Jurkat, Clone E6-1 (cell line): ENCODE data around the gene PRPF8.
A peak's percentile ranks its signal among the peaks of the same experiment; 100 is the strongest.
"Not testable (repeated sequence)": the region's sequence is repeated elsewhere in the genome, so short reads cannot be mapped to it uniquely, and the experiment has no call there.

Source experiments
- DNase-seq: peaks from one replicate; pipeline ENCODE4 v3.0.0-alpha.2; 2011; ENCODE audit warnings: low read depth, low spot score
- H3K4me3 ChIP-seq: 2 replicates; pipeline ENCODE4 v1.5.1; 2011; ENCODE audit warnings: mild to moderate bottlenecking, low read length, control low read depth, moderate library complexity

PRPF8 gene

GRCh38 chr17:1703063-1703462 lies 18.4 kb upstream of the PRPF8 start:
- H3K4me3 ChIP-seq, result no peak overlapping the region
- DNase-seq, result no peak

- H3K4me3 ChIP-seq, DNase-seq: not testable (repeated sequence)
These were observed 15.2 kb upstream of the PRPF8 start for GRCh38 chr17:1699891-1700290.

GRCh38 chr17:1697681-1698080 lies 13.0 kb upstream of the PRPF8 start:
- no peak overlapping the region for H3K4me3 ChIP-seq
- no peak for DNase-seq

- no peak overlapping the region for H3K4me3 ChIP-seq
- no peak for DNase-seq
These were observed 10.7 kb upstream of the PRPF8 start for GRCh38 chr17:1695365-1695764.

GRCh38 chr17:1693339-1693738 lies 8.7 kb upstream of the PRPF8 start:
- no peak for DNase-seq
- no peak overlapping the region for H3K4me3 ChIP-seq

- no peak overlapping the region for H3K4me3 ChIP-seq
- no peak for DNase-seq
These were observed 6.0 kb upstream of the PRPF8 start for GRCh38 chr17:1690544-1691221.

- not testable (repeated sequence) for H3K4me3 ChIP-seq, DNase-seq
These were observed 3.7 kb upstream of the PRPF8 start for GRCh38 chr17:1688405-1688804.

GRCh38 chr17:1686086-1686485 lies 1.4 kb upstream of the PRPF8 start:
- DNase-seq, result no peak
- no peak overlapping the region for H3K4me3 ChIP-seq

- DNase-seq, result no peak
These were observed 1.2 kb downstream of the PRPF8 start for GRCh38 chr17:1683459-1683858.

GRCh38 chr17:1676401-1676800 lies 8.3 kb downstream of the PRPF8 start:
- DNase-seq, result no peak
- H3K4me3 ChIP-seq, result no peak overlapping the region

More at GRCh38 chr17:1683459-1683858, 1.2 kb downstream of the PRPF8 start:
- H3K4me3 ChIP-seq, result peak overlapping the region; percentile 82

- no peak for DNase-seq
These were observed 11.5 kb downstream of the PRPF8 start for GRCh38 chr17:1673041-1673785.

GRCh38 chr17:1663934-1664333 lies 20.7 kb downstream of the PRPF8 start:
- H3K4me3 ChIP-seq, DNase-seq: not testable (repeated sequence)

More at GRCh38 chr17:1673041-1673785, 11.5 kb downstream of the PRPF8 start:
- no peak overlapping the region for H3K4me3 ChIP-seq

- no peak for DNase-seq
- no peak overlapping the region for H3K4me3 ChIP-seq
These were observed 23.6 kb downstream of the PRPF8 start for GRCh38 chr17:1661045-1661444.

- no peak overlapping the region for H3K4me3 ChIP-seq
- no peak for DNase-seq
These were observed 26.6 kb downstream of the PRPF8 start for GRCh38 chr17:1658100-1658499.

- no peak overlapping the region for H3K4me3 ChIP-seq
- DNase-seq, result no peak
These were observed 30.9 kb downstream of the PRPF8 start for GRCh38 chr17:1653735-1654134.

- DNase-seq, H3K4me3 ChIP-seq: not testable (repeated sequence)
These were observed 31.9 kb downstream of the PRPF8 start for GRCh38 chr17:1652794-1653193.

- H3K4me3 ChIP-seq, result no peak overlapping the region
- no peak for DNase-seq
These were observed 33.2 kb downstream of the PRPF8 start for GRCh38 chr17:1651559-1651844.

- DNase-seq, result no peak
- H3K4me3 ChIP-seq, result no peak overlapping the region
These were observed 33.7 kb downstream of the PRPF8 start for GRCh38 chr17:1650731-1651558.

GRCh38 chr17:1649844-1650501 lies 34.7 kb downstream of the PRPF8 start, which contains the start of gene RILP:
Gene RILP (minus strand): TSS chr17:1649866. CDS start chr17:1649804, 62 bp downstream.
- DNase-seq, result no peak
- peak within 1 kb of the TSS; percentile 49 for H3K4me3 ChIP-seq
